Mesenchymal stem cell (in vitro differentiated cells and primary cell): Measurements from ENCODE around the gene PHKG1. TPM values are rescaled to one million over a fixed set of nuclear protein-coding genes. Genes with fewer than 3 reads are reported as not detected.
"Not testable (repeated sequence)": the region's sequence is repeated elsewhere in the genome, so short reads cannot be mapped to it uniquely, and the experiment has no call there.

Source experiments
- DNase-seq: peaks from one replicate; pipeline ENCODE4 v3.0.0-alpha.2; 2013
- H2AFZ ChIP-seq: one replicate; pipeline ENCODE4 v1.6.1; 2013; ENCODE audit warnings: low read depth, mild to moderate bottlenecking, control low read depth, inconsistent platforms, low read length, moderate library complexity
- H2AK5ac ChIP-seq: 2 replicates; pipeline ENCODE4 v1.6.1; 2013; ENCODE audit warnings: low read length, moderate library complexity, mild to moderate bottlenecking, inconsistent platforms; ENCODE audit not compliant: severe bottlenecking
- H2BK120ac ChIP-seq: one replicate; pipeline ENCODE4 v1.6.1; 2013; ENCODE audit warnings: low read depth, mild to moderate bottlenecking, inconsistent platforms, low read length, moderate library complexity
- H2BK12ac ChIP-seq, 2 experiments: one replicate each; pipeline ENCODE4 v1.6.1; 2013; ENCODE audit warnings: inconsistent platforms in 2 of 2, low read length in 2 of 2, mild to moderate bottlenecking in 2 of 2, moderate library complexity in 2 of 2, control low read depth in 1 of 2
- H2BK15ac ChIP-seq: one replicate; pipeline ENCODE4 v1.6.1; 2013; ENCODE audit warnings: mild to moderate bottlenecking, low read depth, inconsistent platforms; ENCODE audit not compliant: poor library complexity, severe bottlenecking
- H2BK5ac ChIP-seq: 2 replicates; pipeline ENCODE4 v1.6.1; 2013; ENCODE audit warnings: low read depth, mild to moderate bottlenecking, low read length, control low read depth, inconsistent platforms; ENCODE audit not compliant: poor library complexity, severe bottlenecking
- H3K14ac ChIP-seq, 2 experiments: one replicate each; pipeline ENCODE4 v1.6.1; 2013; ENCODE audit warnings: inconsistent platforms in 2 of 2, low read length in 2 of 2, control low read depth in 1 of 2, mild to moderate bottlenecking in 1 of 2, moderate library complexity in 1 of 2
- H3K18ac ChIP-seq, 2 experiments: one replicate each; pipeline ENCODE4 v1.6.1; 2013; ENCODE audit warnings: inconsistent platforms in 2 of 2, low read length in 2 of 2, control low read depth in 1 of 2, low read depth in 1 of 2, mild to moderate bottlenecking in 1 of 2
- H3K23ac ChIP-seq, 2 experiments: one replicate each; pipeline ENCODE4 v1.6.1; 2013; ENCODE audit warnings: inconsistent platforms in 2 of 2, low read length in 2 of 2, mild to moderate bottlenecking in 2 of 2, moderate library complexity in 2 of 2, control low read depth in 1 of 2
- H3K27ac ChIP-seq: 2 replicates; pipeline ENCODE4 v1.5.1; 2013; ENCODE audit warnings: mild to moderate bottlenecking, moderate library complexity, low read length, control low read depth, inconsistent platforms; ENCODE audit not compliant: poor library complexity, severe bottlenecking
- H3K27me3 ChIP-seq, 2 experiments: 2 replicates each; pipeline versions ENCODE4 v1.6.1 to v1.7.0; 2013; ENCODE audit warnings: low read length in 2 of 2, mild to moderate bottlenecking in 2 of 2, moderate library complexity in 2 of 2, control low read depth in 1 of 2, inconsistent platforms in 1 of 2; ENCODE audit not compliant: control insufficient read depth in 1 of 2, insufficient read depth in 1 of 2
- H3K36me3 ChIP-seq, 2 experiments: 2 replicates each; pipeline versions ENCODE4 v1.6.1 to v1.7.0; 2013; ENCODE audit warnings: low read length in 2 of 2, control low read depth in 1 of 2, inconsistent platforms in 1 of 2, low read depth in 1 of 2, mild to moderate bottlenecking in 1 of 2; ENCODE audit not compliant: insufficient read depth in 2 of 2, control insufficient read depth in 1 of 2
- H3K4ac ChIP-seq, 2 experiments: one replicate each; pipeline ENCODE4 v1.6.1; 2013; ENCODE audit warnings: inconsistent platforms in 2 of 2, low read length in 2 of 2, mild to moderate bottlenecking in 2 of 2, moderate library complexity in 2 of 2, control low read depth in 1 of 2, low read depth in 1 of 2
- H3K4me1 ChIP-seq: 2 replicates; pipeline ENCODE4 v1.6.1; 2013; ENCODE audit warnings: low read depth, low read length, control low read depth; ENCODE audit not compliant: control insufficient read depth, insufficient read depth
- H3K4me2 ChIP-seq: 2 replicates; pipeline ENCODE4 v1.6.1; 2013; ENCODE audit warnings: low read length, mild to moderate bottlenecking, inconsistent platforms; ENCODE audit not compliant: poor library complexity, severe bottlenecking
- H3K4me3 ChIP-seq, 2 experiments: 2 replicates each; pipeline versions ENCODE4 v1.5.1 to v1.7.0; 2013; ENCODE audit warnings: low read length in 2 of 2, mild to moderate bottlenecking in 2 of 2, control low read depth in 1 of 2, low read depth in 1 of 2; ENCODE audit not compliant: insufficient read depth in 1 of 2
- H3K79me1 ChIP-seq: replicated peaks from 2 replicates; pipeline ENCODE4 v1.6.1; 2013; ENCODE audit warnings: mild to moderate bottlenecking, control low read depth, low read length, inconsistent platforms; ENCODE audit not compliant: poor library complexity, severe bottlenecking
- H3K9ac ChIP-seq: 2 replicates; pipeline ENCODE4 v1.7.0; 2013; ENCODE audit warnings: mild to moderate bottlenecking, low read length, moderate library complexity
- H3K9me3 ChIP-seq: 2 replicates; pipeline ENCODE4 v1.7.0; 2013; ENCODE audit warnings: mild to moderate bottlenecking, low read length; ENCODE audit not compliant: control insufficient read depth
- H4K8ac ChIP-seq: one replicate; pipeline ENCODE4 v1.6.1; 2013; ENCODE audit warnings: inconsistent platforms, mild to moderate bottlenecking, low read length, moderate library complexity
- H4K91ac ChIP-seq: one replicate; pipeline ENCODE4 v1.6.1; 2013; ENCODE audit warnings: mild to moderate bottlenecking, low read length, inconsistent platforms
- WGBS: methylation state at CpG from one replicate; pipeline ENCODE4 v1.1.7; 2013; ENCODE audit warnings: mixed read lengths; 5-methylcytosine and 5-hydroxymethylcytosine counted together
- polyA plus RNA-seq, 2 experiments: library from polyadenylated mRNA; stranded (reverse); fragments of 200-250 nt; gene quantifications; one replicate each; pipeline ENCODE4 v1.2.3, GENCODE V29; 2013

The PHKG1 gene
- polyA plus RNA-seq (2013, experiment 1 of 2), result 0.10 TPM
- polyA plus RNA-seq (2013, experiment 2 of 2), result 0.05 TPM

DNA sequence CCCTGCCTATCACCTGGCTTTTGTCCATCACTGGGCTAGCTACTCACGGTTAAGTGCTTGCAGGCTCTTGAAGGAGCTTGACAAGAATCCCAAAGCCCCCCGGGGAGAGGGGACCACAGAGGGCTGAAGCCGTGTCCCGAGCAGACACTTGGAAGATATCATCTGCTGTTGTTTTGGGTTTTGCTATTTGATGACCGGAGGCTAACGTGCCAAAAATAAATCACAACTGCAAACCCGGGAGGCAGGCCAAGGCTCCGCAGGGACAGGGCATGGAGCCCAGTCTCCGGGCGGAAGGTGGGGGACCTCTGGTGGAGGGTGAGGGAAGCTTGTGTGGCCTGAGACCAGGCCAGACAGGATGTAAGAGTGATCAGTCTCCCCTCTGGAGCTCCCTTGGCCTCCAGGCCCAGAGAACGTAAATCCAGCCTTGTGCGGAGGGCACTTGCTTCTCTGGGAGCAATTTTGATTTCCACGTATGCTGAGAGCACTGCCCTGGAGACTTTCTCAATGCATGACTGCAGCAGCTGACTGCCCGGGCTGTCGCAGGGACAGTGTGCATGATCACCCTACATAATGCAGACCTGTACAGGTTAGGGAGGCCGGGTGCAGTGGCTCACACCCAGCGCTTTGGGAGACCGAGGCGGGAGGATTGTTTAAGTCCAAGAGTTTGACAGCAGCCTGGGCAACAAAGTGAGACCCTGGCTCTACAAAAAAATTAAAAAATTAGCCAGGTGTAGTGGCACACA is at the start of gene PHKG1:
TSS of gene PHKG1 (minus strand) at position 164 of the 743 bp plus-strand sequence. CDS start 4,011 bp downstream, outside the sequence.
- Histone ChIP-seq H3K36me3 (peaks cover 10 to 17% of the 10 kb centered on the region in 2 experiments), H3K9me3 (no peaks in the 10 kb centered on the region), H4K91ac (no peak within 1 kb of the TSS), H3K27ac (no peak within 1 kb of the TSS), H3K9ac (peak within 1 kb of the TSS; percentile 83), H2AK5ac (no peak within 1 kb of the TSS), H3K79me1 (peaks cover 1% of the 10 kb centered on the region), H3K18ac (no peak within 1 kb of the TSS), H2BK5ac (no peak within 1 kb of the TSS), H3K4me3 (peak within 1 kb of the TSS in 1 of 2 experiments; percentile 78), H2BK15ac (no peak within 1 kb of the TSS), H3K4me1 (peaks cover 2% of the 10 kb centered on the region), H2BK120ac (no peak within 1 kb of the TSS), H2BK12ac (no peak within 1 kb of the TSS), H3K23ac (no peak within 1 kb of the TSS), H3K14ac (peak within 1 kb of the TSS in 1 of 2 experiments; percentile 68), H2AFZ (no peak within 1 kb of the TSS), H3K4ac (no peak within 1 kb of the TSS), H3K27me3 (no peaks in the 10 kb centered on the region), H4K8ac (no peak within 1 kb of the TSS), H3K4me2 (no peak within 1 kb of the TSS)
- DNase-seq, result peak; percentile 29
- WGBS, result 72% methylated on average over 19 of the region's 19 CpGs

GRCh38 chr7:56131062-56131461 is 38.3 kb upstream of the PHKG1 start:
- H2AK5ac ChIP-seq, H3K27me3 ChIP-seq, H2BK12ac ChIP-seq, H3K23ac ChIP-seq, H3K14ac ChIP-seq, H4K8ac ChIP-seq, H3K4me3 ChIP-seq, DNase-seq, H3K79me1 ChIP-seq, H4K91ac ChIP-seq, H3K9me3 ChIP-seq, H2AFZ ChIP-seq, H3K36me3 ChIP-seq, H2BK120ac ChIP-seq, H3K4me2 ChIP-seq, H2BK5ac ChIP-seq, H3K4me1 ChIP-seq, H3K4ac ChIP-seq, H3K27ac ChIP-seq, H3K18ac ChIP-seq, H3K9ac ChIP-seq, H2BK15ac ChIP-seq: not testable (repeated sequence)
- whole genome bisulfite sequencing, result 63% methylated on average over 1 of the region's 2 CpGs

- H3K4me3 ChIP-seq, result no peak overlapping the region
- no peak overlapping the region for H2BK12ac ChIP-seq
- H3K4ac ChIP-seq, result no peak overlapping the region
- no peak overlapping the region for H3K23ac ChIP-seq
- no peak overlapping the region for H2BK15ac ChIP-seq
- 58% methylated on average over 4 of the region's 7 CpGs for WGBS
- no peaks in the 10 kb centered on the region for H3K4me1 ChIP-seq
- H4K8ac ChIP-seq, result no peak overlapping the region
- no peak overlapping the region for H4K91ac ChIP-seq
- no peaks in the 10 kb centered on the region for H3K79me1 ChIP-seq
- no peak overlapping the region for H2AFZ ChIP-seq
- H2AK5ac ChIP-seq, result no peak overlapping the region
- H3K4me2 ChIP-seq, result no peak overlapping the region
- no peak overlapping the region for H2BK120ac ChIP-seq
- H3K9ac ChIP-seq, result no peak overlapping the region
- no peak for DNase-seq
- H3K27ac ChIP-seq, result no peak overlapping the region
- H2BK5ac ChIP-seq, result no peak overlapping the region
- no peak overlapping the region for H3K14ac ChIP-seq
- no peak overlapping the region for H3K18ac ChIP-seq
- H3K9me3 ChIP-seq, result no peaks in the 10 kb centered on the region
- H3K27me3 ChIP-seq, result no peaks in the 10 kb centered on the region
- H3K36me3 ChIP-seq, result no peaks in the 10 kb centered on the region
Measured at GRCh38 chr7:56127241-56127975, 34.7 kb upstream of the PHKG1 start.

- H3K36me3 ChIP-seq, result no peaks in the 10 kb centered on the region
- H4K8ac ChIP-seq, result no peak overlapping the region
- no peak overlapping the region for H2AFZ ChIP-seq
- WGBS, result 59% methylated on average over 7 of the region's 8 CpGs
- H2BK12ac ChIP-seq, result no peak overlapping the region
- no peak overlapping the region for H2BK15ac ChIP-seq
- H2BK5ac ChIP-seq, result no peak overlapping the region
- no peak for DNase-seq
- H3K4me3 ChIP-seq, result no peak overlapping the region
- H3K9ac ChIP-seq, result no peak overlapping the region
- no peaks in the 10 kb centered on the region for H3K27me3 ChIP-seq
- H3K14ac ChIP-seq, result no peak overlapping the region
- no peak overlapping the region for H2BK120ac ChIP-seq
- no peak overlapping the region for H3K27ac ChIP-seq
- H3K4me2 ChIP-seq, result no peak overlapping the region
- no peak overlapping the region for H3K4ac ChIP-seq
- no peak overlapping the region for H2AK5ac ChIP-seq
- H3K23ac ChIP-seq, result no peak overlapping the region
- H3K9me3 ChIP-seq, result no peaks in the 10 kb centered on the region
- H4K91ac ChIP-seq, result no peak overlapping the region
- H3K4me1 ChIP-seq, result no peaks in the 10 kb centered on the region
- H3K18ac ChIP-seq, result no peak overlapping the region
- H3K79me1 ChIP-seq, result no peaks in the 10 kb centered on the region
Measured at GRCh38 chr7:56125831-56126230, 33.1 kb upstream of the PHKG1 start.
